NCI-H460 (cell line): ENCODE results near the gene MBD6. TPM values are rescaled to one million over a fixed set of nuclear protein-coding genes. Genes with fewer than 3 reads are reported as not detected.
"Not testable (repeated sequence)": the region's sequence is repeated elsewhere in the genome, so short reads cannot be mapped to it uniquely, and the experiment has no call there.

Experiments used
- DNase-seq: peaks from one replicate; pipeline ENCODE4 v3.0.0-alpha.2; 2016; ENCODE audit warnings: low read depth; ENCODE audit errors: extremely low read depth
- total RNA-seq: library from RNA; depleted of rRNA; stranded (reverse); fragments of >200 nt; shearing (Covaris generic); gene quantifications from 2 replicates; pipeline ENCODE4 v1.2.3, GENCODE V29; 2014

The MBD6 gene
- total RNA-seq, 1 experiment from 2014 or later: 8.3 TPM

GRCh38 chr12:57546438-57547287, 24.0 kb downstream of the MBD6 start, which contains the start of gene DCTN2:
Gene DCTN2 (minus strand): TSS chr12:57547192. CDS start chr12:57547063, 129 bp downstream.
- peak; percentile 98 for DNase-seq

GRCh38 chr12:57547288-57548012, 24.8 kb downstream of the MBD6 start:
- no peak for DNase-seq

- no peak for DNase-seq
Observed at GRCh38 chr12:57548013-57548315, 25.3 kb downstream of the MBD6 start.

GRCh38 chr12:57548488-57548887, 25.9 kb downstream of the MBD6 start:
- DNase-seq: peak; percentile 32

GRCh38 chr12:57549203-57549908, 26.7 kb downstream of the MBD6 start:
- DNase-seq: no peak

- DNase-seq: no peak
Observed at GRCh38 chr12:57549909-57550640, 27.5 kb downstream of the MBD6 start, which contains the start of gene KIF5A. Gene KIF5A (plus strand): TSS chr12:57550044. CDS start chr12:57550272, 228 bp downstream.

- DNase-seq: no peak
Observed at GRCh38 chr12:57550641-57551549, 28.3 kb downstream of the MBD6 start.

GRCh38 chr12:57551637-57552305, 29.1 kb downstream of the MBD6 start:
- DNase-seq: no peak

- no peak for DNase-seq
Observed at GRCh38 chr12:57552306-57552651, 29.7 kb downstream of the MBD6 start.

GRCh38 chr12:57552835-57553313, 30.2 kb downstream of the MBD6 start:
- DNase-seq: no peak

- DNase-seq: no peak
Observed at GRCh38 chr12:57553343-57554202, 30.9 kb downstream of the MBD6 start.

GRCh38 chr12:57554453-57554852, 31.8 kb downstream of the MBD6 start:
- DNase-seq: no peak

GRCh38 chr12:57554897-57555296, 32.3 kb downstream of the MBD6 start:
- DNase-seq: no peak

GRCh38 chr12:57558864-57559263, 36.2 kb downstream of the MBD6 start:
- no peak for DNase-seq

- DNase-seq: no peak
Observed at GRCh38 chr12:57560516-57560915, 37.9 kb downstream of the MBD6 start.

- DNase-seq: not testable (repeated sequence)
Observed at GRCh38 chr12:57561117-57561516, 38.5 kb downstream of the MBD6 start.

GRCh38 chr12:57563358-57563757, 40.7 kb downstream of the MBD6 start:
- no peak for DNase-seq

- no peak for DNase-seq
Observed at GRCh38 chr12:57564178-57564740, 41.6 kb downstream of the MBD6 start.
